ENCODE data around the gene SNAPC5. TPM values are rescaled to one million over a fixed set of nuclear protein-coding genes. Genes with fewer than 3 reads are reported as not detected.
A peak's percentile ranks its signal among the peaks of the same experiment; 100 is the strongest.

The SNAPC5 gene
- 18.0 TPM for polyA plus RNA-seq (2013, experiment 1 of 2)
- polyA plus RNA-seq (2013, experiment 2 of 2): 18.2 TPM

- H4K91ac ChIP-seq (ENCODE audit: low read length): peak within 1 kb of the TSS; percentile 78
Observed at GRCh38 chr15:66497502-66498455, at the start of gene SNAPC5. Gene SNAPC5, minus strand, starts transcription at chr15:66497762. Its CDS starts 31 bp downstream, at chr15:66497731.

DNA sequence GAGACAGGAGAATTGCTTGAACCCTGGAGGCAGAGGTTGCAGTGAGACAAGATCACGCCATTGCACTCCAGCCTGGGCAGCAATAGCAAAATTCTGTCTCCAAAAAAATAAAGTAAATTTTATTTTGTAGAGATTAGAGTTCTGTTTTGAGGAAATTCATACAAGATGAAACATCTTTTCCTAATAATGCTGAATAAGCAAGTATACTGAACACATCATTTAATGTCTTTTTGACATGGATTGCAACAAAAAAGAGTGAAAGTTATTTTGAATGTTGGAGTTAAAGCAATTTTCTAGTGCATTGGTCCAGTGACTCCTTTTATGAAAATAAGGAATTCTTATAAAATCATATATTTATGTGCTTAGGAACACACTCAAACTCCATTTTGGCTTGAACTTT is 47.7 kb upstream of the SNAPC5 start:
- no peak for DNase-seq
- Histone ChIP-seq H3K9me3 (ENCODE audit: control insufficient read depth, low read length) (no peaks in the 10 kb centered on the region), H3K14ac (ENCODE audit: low read length in 2 of 2) (no peak overlapping the region), H2AK5ac (ENCODE audit: low read length, severe bottlenecking) (no peak overlapping the region), H3K27me3 (ENCODE audit: control insufficient read depth in 1 of 2, insufficient read depth in 1 of 2, low read length in 2 of 2) (no peaks in the 10 kb centered on the region), H3K9ac (ENCODE audit: low read length) (no peak overlapping the region), H3K27ac (ENCODE audit: low read length, poor library complexity, severe bottlenecking) (no peak overlapping the region), H3K4ac (ENCODE audit: low read depth in 1 of 2, low read length in 2 of 2) (no peak overlapping the region), H2BK5ac (ENCODE audit: low read depth, low read length, poor library complexity, severe bottlenecking) (no peak overlapping the region), H2BK12ac (ENCODE audit: low read length in 2 of 2) (no peak overlapping the region), H3K36me3 (ENCODE audit: control insufficient read depth in 1 of 2, insufficient read depth in 2 of 2, low read depth in 1 of 2, low read length in 2 of 2) (peaks cover 5 to 23% of the 10 kb centered on the region in 2 experiments), H3K79me1 (replicated peaks; ENCODE audit: low read length, poor library complexity, severe bottlenecking) (peaks cover 1% of the 10 kb centered on the region), H3K18ac (ENCODE audit: low read depth in 1 of 2, low read length in 2 of 2) (no peak overlapping the region), H3K4me1 (ENCODE audit: control insufficient read depth, insufficient read depth, low read depth, low read length) (no peaks in the 10 kb centered on the region), H4K91ac (ENCODE audit: low read length) (no peak overlapping the region), H3K23ac (ENCODE audit: low read length in 2 of 2) (no peak overlapping the region), H2BK120ac (ENCODE audit: low read depth, low read length) (no peak overlapping the region), H2AFZ (ENCODE audit: low read depth, low read length) (no peak overlapping the region), H2BK15ac (ENCODE audit: low read depth, poor library complexity, severe bottlenecking) (no peak overlapping the region), H3K4me2 (ENCODE audit: low read length, poor library complexity, severe bottlenecking) (no peak overlapping the region), H4K8ac (ENCODE audit: low read length) (no peak overlapping the region), H3K4me3 (ENCODE audit: insufficient read depth in 1 of 2, low read depth in 1 of 2, low read length in 2 of 2) (no peak overlapping the region)
- no CpG with 5 or more reads among the region's 1 CpG for WGBS

More at GRCh38 chr15:66497502-66498455, at the start of gene SNAPC5:
- Histone ChIP-seq H3K36me3 (ENCODE audit: control insufficient read depth in 1 of 2, insufficient read depth in 2 of 2, low read depth in 1 of 2, low read length in 2 of 2) (peaks cover 26 to 79% of the 10 kb centered on the region in 2 experiments), H3K14ac (ENCODE audit: low read length in 2 of 2) (peak within 1 kb of the TSS in 1 of 2 experiments; percentile 99), H3K4ac (ENCODE audit: low read depth in 1 of 2, low read length in 2 of 2) (peak within 1 kb of the TSS in 1 of 2 experiments; percentile 34), H3K27ac (ENCODE audit: low read length, poor library complexity, severe bottlenecking) (peak within 1 kb of the TSS; percentile 73), H3K4me1 (ENCODE audit: control insufficient read depth, insufficient read depth, low read depth, low read length) (peaks cover 6% of the 10 kb centered on the region), H2BK15ac (ENCODE audit: low read depth, poor library complexity, severe bottlenecking) (peak within 1 kb of the TSS; percentile 8), H3K23ac (ENCODE audit: low read length in 2 of 2) (peak within 1 kb of the TSS in 1 of 2 experiments; percentile 23), H2AFZ (ENCODE audit: low read depth, low read length) (peak within 1 kb of the TSS; percentile 87), H3K27me3 (ENCODE audit: control insufficient read depth in 1 of 2, insufficient read depth in 1 of 2, low read length in 2 of 2) (no peaks in the 10 kb centered on the region), H3K18ac (ENCODE audit: low read depth in 1 of 2, low read length in 2 of 2) (peak within 1 kb of the TSS; percentile 63 to 97), H2BK5ac (ENCODE audit: low read depth, low read length, poor library complexity, severe bottlenecking) (no peak within 1 kb of the TSS), H4K8ac (ENCODE audit: low read length) (peak within 1 kb of the TSS; percentile 91), H2BK12ac (ENCODE audit: low read length in 2 of 2) (no peak within 1 kb of the TSS), H3K4me2 (ENCODE audit: low read length, poor library complexity, severe bottlenecking) (peak within 1 kb of the TSS; percentile 56), H3K79me1 (replicated peaks; ENCODE audit: low read length, poor library complexity, severe bottlenecking) (peaks cover 10% of the 10 kb centered on the region), H2BK120ac (ENCODE audit: low read depth, low read length) (no peak within 1 kb of the TSS), H2AK5ac (ENCODE audit: low read length, severe bottlenecking) (no peak within 1 kb of the TSS), H3K9me3 (ENCODE audit: control insufficient read depth, low read length) (no peaks in the 10 kb centered on the region), H3K4me3 (ENCODE audit: insufficient read depth in 1 of 2, low read depth in 1 of 2, low read length in 2 of 2) (peak within 1 kb of the TSS; percentile 78 to 94), H3K9ac (ENCODE audit: low read length) (peak within 1 kb of the TSS; percentile 99)
- peak; percentile 94 for DNase-seq
- WGBS: 10% methylated on average over 43 of the region's 43 CpGs

DNA sequence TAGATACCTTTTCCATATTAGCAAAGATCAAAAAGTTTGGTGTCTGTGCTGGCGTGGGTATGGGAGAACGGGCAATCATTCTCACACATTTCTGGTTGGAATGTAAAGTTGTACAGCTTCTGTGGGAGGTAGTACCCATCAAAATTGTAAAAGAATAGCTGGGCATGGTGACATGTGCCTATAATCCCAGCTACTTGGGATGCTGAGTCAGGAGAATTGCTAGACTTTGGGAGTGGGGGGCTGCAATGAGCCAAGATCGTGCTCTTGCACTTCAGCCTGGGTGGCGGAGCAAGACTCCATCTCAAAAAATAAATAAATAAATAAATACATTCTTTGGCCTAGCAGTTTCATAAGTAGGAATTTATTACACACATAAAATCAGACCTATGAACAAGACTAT is 45.3 kb upstream of the SNAPC5 start:
- Histone ChIP-seq H2BK120ac (ENCODE audit: low read depth, low read length) (no peak overlapping the region), H2AFZ (ENCODE audit: low read depth, low read length) (no peak overlapping the region), H3K9ac (ENCODE audit: low read length) (no peak overlapping the region), H3K14ac (ENCODE audit: low read length in 2 of 2) (no peak overlapping the region), H3K18ac (ENCODE audit: low read depth in 1 of 2, low read length in 2 of 2) (no peak overlapping the region), H3K27me3 (ENCODE audit: control insufficient read depth in 1 of 2, insufficient read depth in 1 of 2, low read length in 2 of 2) (no peaks in the 10 kb centered on the region), H3K4me2 (ENCODE audit: low read length, poor library complexity, severe bottlenecking) (no peak overlapping the region), H2BK12ac (ENCODE audit: low read length in 2 of 2) (no peak overlapping the region), H3K9me3 (ENCODE audit: control insufficient read depth, low read length) (no peaks in the 10 kb centered on the region), H3K4me3 (ENCODE audit: insufficient read depth in 1 of 2, low read depth in 1 of 2, low read length in 2 of 2) (no peak overlapping the region), H2BK5ac (ENCODE audit: low read depth, low read length, poor library complexity, severe bottlenecking) (no peak overlapping the region), H3K27ac (ENCODE audit: low read length, poor library complexity, severe bottlenecking) (no peak overlapping the region), H3K4me1 (ENCODE audit: control insufficient read depth, insufficient read depth, low read depth, low read length) (no peaks in the 10 kb centered on the region), H4K91ac (ENCODE audit: low read length) (no peak overlapping the region), H4K8ac (ENCODE audit: low read length) (no peak overlapping the region), H3K4ac (ENCODE audit: low read depth in 1 of 2, low read length in 2 of 2) (no peak overlapping the region), H3K79me1 (replicated peaks; ENCODE audit: low read length, poor library complexity, severe bottlenecking) (peaks cover 1% of the 10 kb centered on the region), H3K36me3 (ENCODE audit: control insufficient read depth in 1 of 2, insufficient read depth in 2 of 2, low read depth in 1 of 2, low read length in 2 of 2) (peaks cover 5 to 33% of the 10 kb centered on the region in 2 experiments), H2BK15ac (ENCODE audit: low read depth, poor library complexity, severe bottlenecking) (no peak overlapping the region), H2AK5ac (ENCODE audit: low read length, severe bottlenecking) (no peak overlapping the region), H3K23ac (ENCODE audit: low read length in 2 of 2) (no peak overlapping the region)
- WGBS: 100% methylated on average over 2 of the region's 4 CpGs
- no peak for DNase-seq

DNA sequence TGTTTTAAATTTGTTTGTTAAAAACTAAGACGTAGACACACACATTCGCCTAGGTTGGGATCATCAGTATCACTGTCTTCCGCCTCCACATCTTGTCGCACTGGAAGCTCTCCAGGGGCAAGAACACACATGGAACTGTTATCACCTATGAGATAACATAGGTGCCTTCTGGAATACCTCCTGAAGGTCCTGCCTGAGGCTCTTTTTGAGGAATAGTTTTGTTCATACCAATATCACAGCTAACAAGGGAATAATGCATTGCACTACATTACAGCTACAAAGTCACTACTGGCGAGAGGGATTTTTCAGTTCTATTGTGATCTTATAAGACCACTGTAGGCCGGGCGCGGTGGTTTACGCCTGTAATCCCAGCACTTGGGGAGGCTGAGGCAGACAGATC is 37.5 kb upstream of the SNAPC5 start:
- Histone ChIP-seq H3K4me3 (ENCODE audit: insufficient read depth in 1 of 2, low read depth in 1 of 2, low read length in 2 of 2) (no peak overlapping the region), H2AK5ac (ENCODE audit: low read length, severe bottlenecking) (no peak overlapping the region), H3K18ac (ENCODE audit: low read depth in 1 of 2, low read length in 2 of 2) (no peak overlapping the region), H3K14ac (ENCODE audit: low read length in 2 of 2) (no peak overlapping the region), H4K91ac (ENCODE audit: low read length) (no peak overlapping the region), H2BK120ac (ENCODE audit: low read depth, low read length) (no peak overlapping the region), H3K79me1 (replicated peaks; ENCODE audit: low read length, poor library complexity, severe bottlenecking) (no peaks in the 10 kb centered on the region), H3K4me2 (ENCODE audit: low read length, poor library complexity, severe bottlenecking) (no peak overlapping the region), H2AFZ (ENCODE audit: low read depth, low read length) (no peak overlapping the region), H3K4me1 (ENCODE audit: control insufficient read depth, insufficient read depth, low read depth, low read length) (no peaks in the 10 kb centered on the region), H3K4ac (ENCODE audit: low read depth in 1 of 2, low read length in 2 of 2) (no peak overlapping the region), H3K27ac (ENCODE audit: low read length, poor library complexity, severe bottlenecking) (no peak overlapping the region), H2BK5ac (ENCODE audit: low read depth, low read length, poor library complexity, severe bottlenecking) (no peak overlapping the region), H2BK15ac (ENCODE audit: low read depth, poor library complexity, severe bottlenecking) (no peak overlapping the region), H3K9ac (ENCODE audit: low read length) (no peak overlapping the region), H3K9me3 (ENCODE audit: control insufficient read depth, low read length) (no peaks in the 10 kb centered on the region), H2BK12ac (ENCODE audit: low read length in 2 of 2) (no peak overlapping the region), H3K23ac (ENCODE audit: low read length in 2 of 2) (no peak overlapping the region), H3K36me3 (ENCODE audit: control insufficient read depth in 1 of 2, insufficient read depth in 2 of 2, low read depth in 1 of 2, low read length in 2 of 2) (peaks cover 8 to 52% of the 10 kb centered on the region in 2 experiments), H4K8ac (ENCODE audit: low read length) (no peak overlapping the region), H3K27me3 (ENCODE audit: control insufficient read depth in 1 of 2, insufficient read depth in 1 of 2, low read length in 2 of 2) (no peaks in the 10 kb centered on the region)
- 99% methylated on average over 9 of the region's 9 CpGs for WGBS
- no peak for DNase-seq

All from mesenchymal stem cell (in vitro differentiated cells and primary cell).